GM10266 (cell line): ENCODE measurements around the gene GABRB3.

Experiments
- DNase-seq: peaks from one replicate; pipeline ENCODE4 v3.0.0; 2012; ENCODE audit errors: extremely low spot score
- CTCF ChIP-seq: IDR thresholded peaks from 2 replicates; pipeline ENCODE4 v1.5.1; 2012; ENCODE audit warnings: mild to moderate bottlenecking, low read depth; ENCODE audit not compliant: control insufficient read depth, insufficient read depth; ENCODE audit errors: missing control alignments

GABRB3 gene

DNA sequence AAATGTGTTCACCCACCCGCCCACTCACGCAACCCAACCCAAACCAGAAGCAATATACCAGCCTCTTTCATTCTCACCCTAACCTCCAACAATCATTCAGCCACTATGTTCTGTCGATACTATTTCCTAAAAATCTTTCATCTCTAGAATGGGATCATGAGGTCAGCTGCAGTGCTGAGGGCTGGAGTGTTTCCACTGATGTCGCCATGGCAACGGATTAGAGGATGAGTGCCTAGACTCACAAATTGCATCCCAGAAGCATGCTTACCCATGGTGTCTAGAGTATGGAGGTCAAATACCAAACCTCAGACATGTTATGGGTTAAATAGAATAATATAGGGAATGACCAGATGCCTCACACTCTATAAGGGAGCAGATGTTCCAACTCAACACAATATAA is 138.5 kb downstream of the GABRB3 start:
- DNase-seq, result no peak
- TF ChIP-seq CTCF, result no peak

GRCh38 chr15:26632500-26632899 is 140.4 kb downstream of the GABRB3 start:
- DNase-seq, result no peak
- TF ChIP-seq CTCF, result no peak

GRCh38 chr15:26631894-26632293 is 141.0 kb downstream of the GABRB3 start:
- no peak for TF ChIP-seq CTCF
- DNase-seq, result no peak

DNA sequence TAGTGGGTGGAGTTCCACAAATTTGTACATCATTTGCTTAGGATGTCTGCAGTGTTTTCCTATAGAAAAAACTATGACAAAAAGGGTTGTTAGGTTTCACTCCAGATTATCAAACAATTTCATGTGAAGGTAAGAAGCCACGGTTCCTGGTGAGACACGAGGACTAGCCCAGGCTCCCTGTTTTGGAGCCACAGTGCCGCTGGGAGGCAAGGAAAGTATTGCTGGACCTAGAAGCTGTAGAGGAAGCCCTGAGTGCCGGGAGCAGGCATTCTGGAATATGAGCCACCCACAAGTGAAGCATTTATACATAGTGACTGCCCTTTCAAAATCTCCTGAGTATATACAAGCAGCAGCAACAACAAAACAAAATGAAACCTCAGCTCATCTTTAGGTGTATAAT is 142.0 kb downstream of the GABRB3 start:
- no peak for DNase-seq
- no peak for TF ChIP-seq CTCF

DNA sequence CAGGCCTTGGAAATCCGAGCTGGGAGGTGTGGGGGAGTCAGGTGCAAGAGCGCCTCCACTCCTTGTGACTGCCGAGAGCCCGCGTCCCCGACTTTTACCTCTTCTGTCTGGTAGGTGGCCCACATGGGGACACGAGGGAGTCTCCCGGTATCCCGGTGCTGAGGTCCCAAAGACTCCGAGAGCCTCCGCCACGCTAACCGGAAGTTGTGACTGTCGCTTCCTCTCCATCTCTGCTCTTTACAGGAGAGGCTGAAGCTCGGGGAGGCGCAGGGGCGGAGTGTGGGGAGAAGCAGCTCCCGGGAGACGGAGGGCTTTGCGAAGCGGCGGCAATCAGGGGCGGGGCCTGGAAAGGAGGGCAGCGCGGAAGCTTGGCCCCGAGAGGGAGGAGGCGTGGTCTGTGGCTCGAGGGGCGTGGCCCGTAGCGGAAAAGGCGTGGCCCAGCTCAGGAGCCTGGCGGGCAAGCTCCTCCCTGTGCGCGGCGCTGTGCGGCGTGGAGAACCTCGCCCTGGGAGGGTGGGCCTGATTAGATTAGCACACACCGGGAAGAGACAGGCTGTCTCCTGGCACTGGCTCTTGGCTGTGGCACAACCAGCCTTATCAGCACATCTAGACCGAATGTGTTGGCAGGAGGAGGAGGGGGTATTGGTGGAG is 143.9 kb downstream of the GABRB3 start:
- TF ChIP-seq CTCF, result no peak
- DNase-seq, result no peak

- no peak for TF ChIP-seq CTCF
- no peak for DNase-seq
Measured at GRCh38 chr15:26628071-26628470, 144.8 kb downstream of the GABRB3 start.

GRCh38 chr15:26624128-26624527 is 148.7 kb downstream of the GABRB3 start:
- no peak for TF ChIP-seq CTCF
- DNase-seq, result no peak
